HG03378 (cell line): Measurements from ENCODE around the gene GLG1.
"Not testable (repeated sequence)": the region's sequence is repeated elsewhere in the genome, so short reads cannot be mapped to it uniquely, and the experiment has no call there.

ENCODE experiments used
- ATAC-seq: cut with Tn5 transposase; IDR thresholded peaks from one replicate; pipeline ENCODE4 v1.9.1; 2021; ENCODE audit warnings: mild to moderate bottlenecking, moderate library complexity; ENCODE audit not compliant: unreplicated experiment

GLG1 gene

DNA sequence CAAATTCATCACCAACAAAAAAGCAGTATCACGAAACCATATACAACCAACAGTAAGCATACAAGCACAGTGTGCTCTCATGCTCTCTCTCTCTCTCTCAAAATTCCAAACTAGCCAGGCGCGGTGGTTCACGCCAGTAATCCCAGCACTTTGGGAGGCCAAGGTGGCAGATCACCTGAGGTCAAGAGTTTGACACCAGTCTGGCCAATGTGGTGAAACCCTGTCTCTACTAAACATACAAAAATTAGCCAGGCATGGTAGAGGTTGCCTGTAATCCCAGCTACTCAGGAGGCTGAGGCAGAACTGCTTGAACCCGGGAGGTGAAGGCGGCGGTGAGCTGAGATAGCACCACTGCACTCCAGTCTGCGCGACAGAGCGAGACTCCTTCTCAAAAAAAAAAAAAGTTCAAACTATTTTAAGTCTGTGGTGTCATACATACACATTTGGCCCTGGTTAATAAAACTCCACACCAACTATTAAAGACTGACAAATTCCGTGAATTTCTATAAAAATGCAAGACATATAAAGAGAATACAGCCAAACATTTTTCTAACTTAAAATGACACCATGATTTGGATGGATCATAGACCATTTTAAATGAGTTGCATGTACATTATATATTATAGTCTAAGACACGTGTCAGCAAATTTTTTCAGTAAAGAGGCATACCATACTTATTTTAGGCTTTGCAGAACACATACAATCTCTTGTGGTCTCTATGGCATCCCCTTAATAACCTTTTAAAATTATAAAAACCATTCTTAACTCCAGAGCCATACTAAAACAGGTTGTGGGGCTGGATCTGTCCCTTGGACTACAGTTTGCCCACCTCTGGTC, 30.9 kb downstream of the GLG1 start:
- no peak for ATAC-seq

DNA sequence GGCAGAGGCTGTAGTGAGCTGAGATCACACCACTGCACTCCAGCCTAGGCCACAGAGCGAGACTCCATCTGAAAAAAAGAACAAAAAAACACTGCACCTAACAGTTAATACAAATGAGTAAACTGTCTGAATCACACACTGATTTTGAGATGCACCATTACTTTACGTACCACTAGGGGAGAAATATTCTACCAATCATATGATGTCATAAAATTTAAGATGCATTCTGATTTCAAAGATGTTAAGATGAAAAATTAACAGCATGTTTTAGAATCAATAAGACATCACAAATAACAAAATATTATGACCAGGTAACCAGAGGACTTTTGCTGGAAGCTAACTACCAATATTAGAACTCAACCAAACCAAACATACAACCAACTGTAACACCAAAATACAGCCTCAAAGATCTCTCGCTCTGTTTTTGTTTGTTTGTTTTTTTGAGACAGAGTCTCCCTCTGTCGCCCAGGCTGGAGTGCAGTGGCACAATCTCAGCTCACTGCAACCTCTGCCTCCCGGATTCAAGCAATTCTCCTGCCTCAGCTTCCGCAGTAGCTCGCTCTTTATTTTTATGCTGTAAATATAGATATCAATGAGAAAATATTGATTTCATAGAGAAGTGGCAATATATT, 31.6 kb downstream of the GLG1 start:
- no peak for ATAC-seq

DNA sequence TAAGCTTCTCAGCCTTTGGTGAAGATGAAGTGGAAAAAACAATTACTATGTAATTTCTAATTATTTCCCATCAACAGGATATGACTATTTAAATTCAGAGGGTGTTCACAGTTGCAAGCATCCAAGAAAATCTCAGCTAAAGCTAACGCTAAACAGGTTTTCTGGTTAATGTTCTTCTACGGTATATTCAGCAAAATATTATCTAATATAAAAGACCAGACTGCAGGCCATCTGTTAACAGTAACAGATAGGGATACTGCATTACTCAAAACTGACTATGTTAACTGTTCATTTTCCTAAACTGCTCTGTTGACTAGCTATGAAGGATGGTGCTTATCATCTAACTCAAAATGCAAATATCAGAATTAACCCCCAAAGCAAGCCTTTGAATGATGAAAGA, 32.8 kb downstream of the GLG1 start:
- ATAC-seq: no peak

DNA sequence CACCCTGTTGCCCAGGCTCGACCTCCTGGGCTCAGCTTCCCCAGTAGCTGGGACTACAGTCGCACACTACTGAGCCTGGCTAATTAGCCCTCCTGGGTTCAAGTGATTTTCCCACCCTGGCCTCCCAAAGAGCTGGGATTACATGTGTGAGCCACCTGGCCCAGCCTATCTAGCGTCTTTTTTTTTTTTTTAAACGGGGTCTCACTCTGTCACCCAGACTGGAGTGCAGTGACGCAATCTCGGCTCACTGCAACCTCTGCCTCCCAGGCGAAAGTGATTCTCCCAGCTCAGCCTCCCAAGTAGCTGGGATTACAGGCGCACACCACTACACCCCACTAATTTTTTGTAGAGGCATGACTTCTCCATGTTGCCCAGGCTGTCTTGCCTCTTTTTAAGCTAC, 33.3 kb downstream of the GLG1 start:
- no peak for ATAC-seq

DNA sequence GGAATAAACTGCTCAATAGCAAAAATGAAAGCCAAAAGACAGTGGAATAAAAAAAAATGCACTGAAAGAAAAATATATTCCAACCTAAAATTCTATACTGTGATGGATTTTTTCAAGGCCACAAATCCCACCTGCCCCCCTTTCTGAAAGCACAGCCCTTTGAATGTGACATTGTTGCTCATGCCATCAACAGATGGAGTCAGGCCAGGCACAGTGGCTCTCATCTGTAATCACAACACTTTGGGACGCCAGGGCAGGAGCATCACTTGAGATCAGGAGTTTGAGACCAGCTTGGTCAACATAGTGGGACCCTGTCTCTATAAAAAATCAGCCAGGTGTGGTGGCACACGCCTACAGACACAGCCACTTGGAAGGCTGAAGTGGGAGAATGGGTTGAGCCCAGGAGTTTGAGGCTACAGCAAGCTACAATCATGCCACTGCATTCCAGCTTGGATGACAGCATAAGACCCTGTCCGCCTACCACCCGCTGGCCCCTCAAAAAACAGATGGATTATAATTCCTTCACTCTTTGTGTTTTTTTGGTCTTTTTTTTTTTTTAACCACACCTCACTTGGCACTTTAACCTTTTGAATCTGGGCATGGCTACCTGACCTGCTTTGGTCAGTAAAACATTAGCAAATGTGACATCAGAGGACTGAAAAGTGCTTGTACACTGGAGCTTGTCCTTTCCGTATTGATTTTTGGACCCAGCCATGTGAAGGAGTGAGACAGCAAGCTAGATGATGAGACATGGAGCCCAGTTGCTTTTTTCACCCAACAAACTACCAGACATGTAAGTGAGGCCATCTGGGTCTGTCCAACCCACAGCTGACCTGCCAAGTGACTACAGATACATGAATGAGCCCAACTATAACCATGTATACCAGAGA, 36.3 kb downstream of the GLG1 start:
- no peak for ATAC-seq

DNA sequence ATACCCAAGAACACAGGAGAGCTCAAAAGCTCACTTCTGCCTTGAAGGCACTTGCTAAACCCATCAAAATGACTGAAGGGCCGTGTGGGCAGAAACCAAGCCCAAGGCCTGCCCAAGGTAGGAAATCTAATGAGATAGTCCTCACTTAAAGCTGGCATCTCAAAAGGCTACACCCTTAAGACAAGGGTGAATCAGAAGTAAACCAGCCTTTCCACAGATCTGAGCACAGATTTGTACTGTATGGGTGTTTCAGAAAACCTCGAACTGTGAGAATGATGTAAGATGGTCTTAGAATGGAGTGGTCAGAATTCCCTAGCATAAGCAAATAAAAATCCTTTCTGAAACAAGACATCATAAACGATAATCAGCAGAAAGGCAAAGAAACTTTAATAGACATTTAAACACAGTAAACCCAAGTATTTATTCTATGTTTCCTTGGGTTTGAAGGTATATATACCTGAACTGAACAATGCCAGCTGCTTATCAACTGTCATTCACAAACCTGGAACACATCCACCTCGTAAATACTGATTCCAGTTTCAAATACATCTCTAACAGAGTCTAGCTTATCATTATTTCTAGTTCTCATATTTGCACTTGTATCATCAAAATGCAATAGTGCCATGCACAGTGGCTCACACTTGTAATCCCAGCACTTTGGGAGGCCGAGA, 37.8 kb downstream of the GLG1 start:
- ATAC-seq: no peak

DNA sequence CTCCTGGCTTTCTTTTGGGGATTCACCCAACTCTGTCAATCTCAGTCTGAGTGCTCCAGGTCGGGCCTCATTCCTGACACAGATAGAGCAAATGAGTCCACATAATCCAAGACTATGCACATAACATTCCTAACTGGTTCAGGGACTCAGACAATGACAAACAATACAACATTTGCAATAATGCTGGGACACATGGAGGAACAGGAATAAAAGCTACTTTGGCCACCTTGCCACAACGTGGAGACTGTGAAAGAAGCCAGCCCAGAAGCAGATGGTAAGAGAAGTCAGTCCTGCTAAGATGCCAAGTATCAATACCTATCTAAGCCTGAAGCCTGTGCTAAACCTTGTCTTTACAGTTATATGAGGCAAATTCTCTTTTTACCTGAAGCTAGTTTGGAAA, 39.0 kb downstream of the GLG1 start:
- ATAC-seq: no peak

DNA sequence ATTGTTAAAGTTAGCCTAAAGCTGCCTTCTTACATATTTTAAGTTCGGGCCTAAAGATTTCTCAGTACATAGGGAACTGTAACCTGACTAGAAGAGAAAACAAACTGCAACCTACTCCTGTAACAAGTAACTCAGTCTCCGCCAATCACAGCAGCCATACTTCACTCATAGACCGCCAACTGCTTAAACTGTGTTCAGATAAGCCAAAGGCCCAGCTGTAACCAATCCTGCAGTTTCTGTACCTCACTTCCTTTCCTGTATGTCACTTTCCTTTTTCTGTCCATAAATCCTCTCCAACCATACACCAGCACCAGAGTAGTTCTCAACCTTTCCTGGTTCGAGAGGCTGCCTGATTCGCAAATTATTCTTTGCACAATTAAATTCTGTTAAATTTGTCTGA, 41.5 kb downstream of the GLG1 start:
- no peak for ATAC-seq

DNA sequence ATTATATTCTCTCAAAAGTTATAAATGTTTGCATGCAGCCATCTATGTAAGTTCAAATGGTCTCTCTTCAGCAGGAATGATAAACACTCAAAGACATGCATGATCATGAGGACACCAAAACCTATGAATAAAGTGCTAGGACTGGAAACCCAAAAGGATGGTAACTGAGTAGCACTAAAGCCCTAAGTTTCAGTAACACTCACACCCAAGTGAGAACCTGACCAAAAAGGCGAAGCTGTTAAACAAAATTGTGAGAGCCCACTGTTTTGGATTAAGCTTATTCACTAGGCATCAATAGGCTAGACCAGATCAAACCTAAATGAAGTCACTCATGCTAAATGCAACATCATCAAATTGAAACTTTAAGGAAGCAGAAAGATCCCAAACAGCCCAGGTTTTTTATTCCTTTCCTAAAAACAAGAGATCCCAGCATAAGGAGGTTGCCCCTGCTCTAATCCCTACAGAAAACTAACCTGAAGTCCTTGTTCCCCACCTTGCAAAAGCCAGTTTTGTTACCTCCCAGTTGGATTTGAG, 42.4 kb downstream of the GLG1 start:
- ATAC-seq: no peak

DNA sequence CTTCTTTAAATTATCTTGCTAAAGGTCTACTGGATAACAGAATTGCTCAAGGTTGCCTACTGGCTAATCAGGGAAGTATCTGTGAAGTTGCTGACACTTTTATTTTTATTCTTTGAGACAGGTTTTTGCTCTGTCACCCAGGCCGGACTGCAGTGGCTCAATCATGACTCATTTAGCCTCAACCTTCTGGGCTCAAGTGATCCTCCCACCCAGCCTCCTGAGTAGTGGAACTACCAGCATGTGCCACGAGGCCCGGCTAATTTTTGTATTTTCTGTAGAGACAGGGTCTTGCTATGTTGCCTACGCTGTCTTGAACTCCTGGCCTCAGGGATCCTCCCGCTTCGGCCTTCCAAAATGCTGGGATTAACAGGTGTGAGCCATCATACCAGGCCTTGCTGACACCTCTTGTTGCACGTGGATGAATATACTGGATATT, 43.1 kb downstream of the GLG1 start:
- no peak for ATAC-seq

DNA sequence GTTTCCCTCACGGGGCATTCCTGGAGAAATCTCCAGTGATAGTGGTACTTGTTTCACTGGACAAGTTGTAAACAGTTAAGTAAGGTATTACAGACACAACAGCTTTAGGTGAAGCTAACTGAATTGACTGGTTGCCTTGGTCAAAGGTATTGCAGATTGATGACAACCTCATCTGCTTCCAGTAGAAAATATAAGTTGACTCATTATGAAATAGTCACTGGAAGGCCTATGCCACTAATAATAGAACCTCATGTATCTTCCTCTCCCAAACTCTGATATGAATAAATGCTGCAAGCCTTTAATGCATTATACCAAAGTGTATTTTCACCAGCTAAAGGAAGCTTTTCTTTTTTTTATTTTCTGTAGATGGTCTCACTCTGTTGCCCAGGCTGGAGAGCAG, 44.8 kb downstream of the GLG1 start:
- no peak for ATAC-seq

DNA sequence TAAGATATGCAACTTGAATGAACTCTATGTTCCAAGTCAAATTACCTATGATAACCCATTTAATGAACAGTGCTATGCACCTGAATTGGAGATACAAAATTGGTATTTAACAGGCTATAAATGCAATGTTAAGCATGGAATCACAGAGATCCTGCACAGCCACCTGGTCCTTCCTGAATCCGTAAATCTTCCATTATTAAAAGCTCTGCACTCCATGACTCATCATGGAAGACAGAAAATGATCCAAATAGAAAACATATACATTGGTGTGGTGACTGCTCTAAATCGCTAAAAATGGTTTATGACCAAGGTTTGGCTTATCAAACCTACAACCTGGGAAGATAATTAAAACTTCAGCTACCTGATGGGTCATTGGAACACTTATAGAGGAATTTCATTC, 45.3 kb downstream of the GLG1 start:
- ATAC-seq: no peak

DNA sequence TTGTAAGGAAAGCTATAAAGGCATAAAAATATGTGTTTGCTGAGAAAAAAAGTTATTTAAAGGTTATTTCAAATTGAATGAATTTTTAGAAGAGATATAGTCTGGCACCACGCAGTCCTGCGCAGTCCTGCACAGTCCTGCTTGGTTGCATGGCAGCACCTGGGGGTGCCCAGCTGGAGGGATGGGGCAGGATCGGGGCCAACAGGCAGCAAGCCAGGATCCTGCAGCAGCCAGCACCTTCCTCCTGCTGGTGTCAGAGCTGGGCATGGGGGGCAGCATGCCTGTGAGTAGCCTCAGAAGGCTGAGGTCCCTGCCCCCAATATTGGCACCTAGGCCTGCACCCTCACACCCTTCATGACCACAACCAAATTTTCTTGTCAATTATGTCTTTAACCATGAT, 46.0 kb downstream of the GLG1 start:
- ATAC-seq: no peak

DNA sequence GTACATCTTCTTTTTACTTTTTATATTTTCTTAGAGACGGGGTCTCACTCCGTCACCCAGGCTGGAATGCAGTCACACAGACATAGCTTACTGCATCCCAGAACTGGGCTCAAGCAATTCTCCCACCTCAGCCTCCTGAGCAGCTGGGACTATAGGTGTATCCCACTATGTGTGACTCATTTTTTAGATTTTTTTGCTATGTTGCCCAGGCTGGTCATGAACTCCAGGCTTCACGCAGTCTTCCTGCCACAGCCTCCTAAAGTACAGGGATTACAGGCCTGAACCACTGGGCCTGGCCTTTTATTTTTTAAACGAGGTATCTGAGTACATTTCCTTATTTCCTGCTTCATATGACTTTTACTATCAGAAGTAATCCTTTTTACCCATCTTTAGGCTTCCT, 48.0 kb downstream of the GLG1 start:
- no peak for ATAC-seq

DNA sequence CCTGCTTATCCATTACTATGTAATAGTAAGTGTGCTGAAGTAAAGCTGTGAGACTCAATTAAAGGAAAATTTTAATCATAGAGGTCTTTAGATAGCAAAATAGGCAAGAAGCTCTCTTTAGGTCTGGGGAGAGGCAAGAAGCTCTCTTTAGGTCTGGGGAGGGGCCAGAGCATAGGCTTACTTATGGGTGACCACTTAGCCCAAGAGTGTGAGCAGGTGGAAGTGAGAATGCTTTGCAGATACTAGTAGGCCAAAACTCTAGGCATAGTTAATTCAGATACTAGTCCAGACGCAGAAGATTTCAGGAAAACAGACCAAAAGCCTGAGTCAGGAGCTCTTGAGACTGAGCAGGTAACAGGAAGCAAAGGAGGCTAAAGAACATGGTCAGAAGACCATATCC, 49.6 kb downstream of the GLG1 start:
- ATAC-seq: no peak

DNA sequence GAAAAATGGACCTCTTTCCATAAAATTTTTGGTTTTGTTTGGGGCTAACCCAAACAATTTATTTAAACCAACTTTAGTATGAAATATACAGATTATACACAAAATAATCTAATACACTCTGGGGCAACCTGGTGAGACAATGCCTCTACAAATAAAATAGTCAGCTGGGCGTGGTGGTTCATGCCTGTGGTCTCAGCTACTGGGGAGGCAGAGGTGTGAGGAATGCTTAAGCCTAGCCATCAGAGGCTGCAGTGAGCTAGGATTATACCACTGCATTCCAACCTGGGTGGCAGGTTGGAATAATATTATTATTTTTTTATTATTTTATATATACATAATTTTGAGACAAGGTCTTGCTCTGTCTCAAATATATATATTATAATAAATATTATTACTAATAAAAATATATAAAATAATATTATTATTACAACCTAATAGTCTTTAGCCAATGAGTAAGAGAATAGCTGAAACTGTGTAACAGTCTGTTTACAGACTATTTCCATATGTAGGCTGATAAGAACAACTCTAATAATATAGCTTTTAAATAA, 50.5 kb downstream of the GLG1 start:
- ATAC-seq: no peak

DNA sequence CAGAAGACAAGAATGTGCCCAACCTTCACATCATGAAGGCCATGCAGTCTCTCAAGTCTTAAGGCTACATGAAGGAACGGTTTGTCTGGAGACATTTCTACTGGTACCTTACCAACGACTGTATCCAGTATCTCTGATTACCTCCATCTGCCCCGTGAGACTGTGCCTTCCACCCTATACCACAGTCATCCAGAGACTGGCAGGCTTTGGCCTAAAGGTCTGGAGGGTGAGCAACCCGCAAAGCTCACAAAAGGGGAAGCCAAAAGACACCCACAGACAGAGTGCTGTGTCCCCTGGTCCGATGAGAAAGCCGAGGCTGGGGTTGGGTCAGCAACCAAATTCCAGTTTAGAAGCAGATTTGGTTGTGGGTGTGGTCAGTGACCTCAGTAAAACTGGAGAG, 54.6 kb downstream of the GLG1 start:
- not testable (repeated sequence) for ATAC-seq

DNA sequence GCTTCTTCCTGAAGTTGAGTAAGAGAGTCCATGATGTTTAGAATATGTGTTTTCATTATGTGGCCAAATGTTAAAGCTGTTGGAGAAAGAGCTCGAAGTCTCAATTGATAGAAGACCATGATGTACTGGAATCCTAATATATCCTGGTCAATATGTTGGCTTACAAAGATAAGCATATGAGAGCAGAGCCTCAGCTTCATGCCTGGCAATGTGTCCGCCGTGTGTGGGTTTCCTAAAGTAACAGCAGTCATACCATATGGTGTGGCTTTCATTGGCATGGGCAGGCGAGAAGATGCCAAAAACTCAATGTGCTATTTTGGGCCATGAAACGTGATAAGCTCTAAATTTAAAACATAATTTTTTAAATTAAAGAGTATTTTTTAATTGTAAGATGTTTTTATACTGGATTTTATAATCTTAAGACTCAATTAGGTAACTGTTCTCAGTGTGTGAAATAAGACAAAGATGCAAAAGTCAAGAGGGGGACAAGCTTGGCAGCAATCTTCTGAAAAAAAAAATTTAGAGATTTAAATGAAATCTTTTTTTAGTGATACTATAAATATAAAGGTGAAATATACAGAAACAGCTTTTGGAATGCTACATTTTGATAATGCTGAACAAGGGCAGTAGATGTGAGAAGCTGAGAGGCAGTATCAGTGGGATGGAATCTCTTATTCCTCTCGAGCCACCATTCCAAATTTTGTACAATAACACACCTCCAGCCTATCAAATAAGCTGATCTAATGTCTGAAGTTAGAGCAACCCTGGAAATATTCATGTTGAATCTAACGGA, 56.5 kb downstream of the GLG1 start:
- not testable (repeated sequence) for ATAC-seq

DNA sequence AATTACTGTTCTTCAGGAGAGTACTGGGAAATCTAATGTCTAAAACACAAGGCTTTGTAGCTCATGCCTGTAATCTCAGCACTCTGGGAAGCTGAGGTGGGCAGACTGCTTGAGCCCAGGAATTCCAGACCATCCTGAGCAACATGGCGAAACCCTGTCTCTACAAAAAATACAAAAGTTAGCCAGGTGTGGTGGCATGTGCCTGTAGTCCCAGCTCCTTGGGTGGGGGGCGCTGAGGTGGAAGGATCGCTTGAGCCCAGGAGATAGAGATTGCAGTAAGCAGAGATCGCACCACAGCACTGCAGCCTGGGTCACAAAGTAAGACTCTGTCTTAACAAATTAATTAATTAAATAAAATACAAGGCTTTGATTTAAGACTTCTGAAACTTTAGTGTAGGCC, 60.8 kb downstream of the GLG1 start:
- not testable (repeated sequence) for ATAC-seq
